GM19351 (cell line): Measurements from ENCODE around the gene PIWIL1.

Source experiments
- ATAC-seq: cut with Tn5 transposase; IDR thresholded peaks from one replicate; pipeline ENCODE4 v1.9.1; 2021; ENCODE audit warnings: mild to moderate bottlenecking, moderate library complexity; ENCODE audit not compliant: unreplicated experiment

Gene PIWIL1

GRCh38 chr12:130336723-130337487, 782 bp upstream of the PIWIL1 start:
- no peak for ATAC-seq

DNA sequence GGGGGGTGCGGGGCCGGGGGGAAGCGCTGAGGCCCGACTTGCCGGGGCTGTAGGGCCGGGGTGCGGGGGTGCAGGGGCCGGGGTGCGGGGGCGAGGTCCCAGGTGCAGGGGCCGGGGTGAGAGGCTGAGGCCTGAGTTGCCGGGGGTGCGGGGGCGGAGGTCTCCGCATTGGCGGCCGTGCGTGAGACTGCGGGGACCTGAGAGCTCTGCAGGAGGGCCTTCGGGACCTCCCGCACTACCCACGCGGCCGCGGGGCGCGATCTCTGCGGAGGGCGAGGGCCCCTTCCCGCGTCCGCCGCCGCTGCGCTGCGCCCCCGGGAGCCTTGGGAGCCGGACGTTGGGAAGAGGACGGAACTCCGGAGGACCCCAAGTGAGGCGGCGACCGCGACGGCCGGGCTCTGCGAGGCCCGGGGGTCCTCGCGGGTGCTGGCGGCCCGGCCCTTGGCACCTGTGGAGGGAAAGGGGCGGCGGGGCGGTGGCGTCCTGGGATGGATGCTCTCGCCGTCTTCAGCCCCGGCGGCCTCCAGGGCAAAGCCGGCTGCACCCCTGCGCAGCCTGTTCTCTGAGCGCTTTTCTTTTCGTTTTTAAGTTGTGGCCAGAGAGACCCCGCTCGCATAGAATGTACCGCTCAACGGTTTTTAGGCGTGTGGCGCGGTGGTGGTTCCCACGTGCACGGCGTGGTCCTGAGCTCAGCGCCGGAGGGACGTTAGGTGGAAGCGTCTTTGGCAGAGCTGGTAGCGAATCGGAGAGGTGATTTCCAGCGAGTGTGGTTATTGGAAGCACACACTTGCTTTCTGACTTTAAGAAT, 1.3 kb downstream of the PIWIL1 start:
- ATAC-seq: no peak

GRCh38 chr12:130339951-130340350, 2.3 kb downstream of the PIWIL1 start:
- no peak for ATAC-seq

- ATAC-seq: no peak
These were observed 4.8 kb downstream of the PIWIL1 start for GRCh38 chr12:130342442-130342841.

DNA sequence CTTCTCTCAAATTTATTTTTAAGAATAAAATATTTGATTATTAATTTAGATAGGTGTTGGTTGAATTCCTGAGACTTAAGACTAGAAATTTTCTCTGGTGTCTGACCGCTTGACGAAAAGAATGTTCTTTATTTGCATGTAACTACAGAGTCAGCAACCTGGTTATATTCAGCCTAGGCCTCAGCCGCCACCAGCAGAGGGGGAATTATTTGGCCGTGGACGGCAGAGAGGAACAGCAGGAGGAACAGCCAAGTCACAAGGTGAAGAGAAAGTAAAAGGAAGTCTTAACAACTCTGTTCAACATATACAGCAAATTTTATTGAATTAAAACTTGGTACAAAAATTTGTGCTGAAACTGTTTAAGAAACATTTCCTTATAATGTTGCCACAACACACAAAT, 5.2 kb downstream of the PIWIL1 start:
- no peak for ATAC-seq

GRCh38 chr12:130344529-130344928, 6.8 kb downstream of the PIWIL1 start:
- ATAC-seq: no peak

- ATAC-seq: no peak
These were observed 7.6 kb downstream of the PIWIL1 start for GRCh38 chr12:130345292-130345691.

- no peak for ATAC-seq
These were observed 9.9 kb downstream of the PIWIL1 start for GRCh38 chr12:130347588-130347987.

DNA sequence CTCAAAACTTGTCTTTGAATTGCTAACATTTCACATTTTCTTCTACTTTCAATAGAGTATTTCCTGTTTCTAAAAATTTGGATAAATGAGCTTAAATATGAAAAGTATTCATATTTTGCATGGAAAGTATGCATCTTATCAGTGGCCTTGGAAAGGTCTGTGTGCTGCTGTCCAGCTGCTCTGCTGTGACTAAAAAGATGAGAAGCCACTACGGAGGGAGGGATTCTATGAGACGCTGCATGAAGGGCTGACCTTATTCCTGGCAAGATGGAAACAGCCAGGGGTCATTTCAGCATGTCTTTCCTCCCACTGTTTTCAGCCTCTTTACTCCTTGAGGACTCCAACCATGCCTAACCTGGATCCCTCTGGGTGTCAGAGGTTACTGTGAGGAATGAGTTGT, 13.0 kb downstream of the PIWIL1 start:
- ATAC-seq: no peak

- ATAC-seq: no peak
These were observed 13.6 kb downstream of the PIWIL1 start for GRCh38 chr12:130351326-130351725.

- no peak for ATAC-seq
These were observed 15.4 kb downstream of the PIWIL1 start for GRCh38 chr12:130353081-130353480.

- ATAC-seq: no peak
These were observed 16.7 kb downstream of the PIWIL1 start for GRCh38 chr12:130354407-130354806.

DNA sequence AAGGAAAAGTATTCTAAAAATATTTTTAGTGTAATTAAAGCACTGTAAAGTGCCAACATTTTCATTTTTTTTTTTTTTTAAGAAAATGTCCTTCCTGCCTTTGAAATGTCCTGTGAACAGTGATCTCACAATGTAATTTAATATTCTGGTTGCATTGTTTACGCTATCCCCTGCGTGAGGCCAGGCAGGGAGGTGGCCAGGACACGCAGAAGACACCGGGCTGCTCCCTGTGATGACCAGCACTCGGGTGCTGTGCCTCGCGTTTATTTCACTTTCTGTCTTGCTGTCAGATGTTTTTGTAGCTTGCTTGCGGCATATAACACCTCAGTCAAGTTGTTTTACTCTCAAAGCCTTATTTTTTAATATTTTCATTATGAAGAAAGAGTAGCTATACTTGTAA, 18.5 kb downstream of the PIWIL1 start:
- no peak for ATAC-seq

- ATAC-seq: no peak
These were observed 19.6 kb downstream of the PIWIL1 start for GRCh38 chr12:130357241-130357640.

DNA sequence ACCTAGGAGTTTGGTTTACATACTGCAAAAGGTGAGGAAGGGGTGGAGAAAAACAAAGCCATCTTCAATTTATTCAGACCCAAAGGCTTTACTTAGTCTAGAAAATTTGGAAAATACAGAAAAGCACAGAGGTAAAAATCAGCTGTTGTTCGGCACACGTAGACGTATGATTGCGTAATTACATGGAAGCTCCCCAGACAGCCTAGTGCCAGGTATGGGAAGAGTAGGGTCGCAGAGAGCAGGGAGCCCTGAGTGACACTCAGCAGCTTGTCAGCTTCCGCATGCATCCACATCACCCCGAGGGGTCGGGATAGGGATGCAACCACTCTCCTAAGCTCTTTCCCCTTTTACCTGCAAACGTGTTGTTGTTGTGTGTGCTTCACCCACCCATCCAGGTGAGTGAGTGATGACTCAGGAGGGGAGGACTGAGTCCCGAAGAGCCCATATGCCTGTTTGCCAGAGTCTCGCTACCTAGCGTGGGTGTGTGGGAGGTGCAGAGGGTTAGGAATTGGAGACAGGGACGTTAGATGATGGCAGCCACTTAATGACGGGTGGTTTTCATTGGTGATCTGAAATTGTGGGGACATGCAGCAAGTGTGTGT, 20.1 kb downstream of the PIWIL1 start:
- no peak for ATAC-seq

DNA sequence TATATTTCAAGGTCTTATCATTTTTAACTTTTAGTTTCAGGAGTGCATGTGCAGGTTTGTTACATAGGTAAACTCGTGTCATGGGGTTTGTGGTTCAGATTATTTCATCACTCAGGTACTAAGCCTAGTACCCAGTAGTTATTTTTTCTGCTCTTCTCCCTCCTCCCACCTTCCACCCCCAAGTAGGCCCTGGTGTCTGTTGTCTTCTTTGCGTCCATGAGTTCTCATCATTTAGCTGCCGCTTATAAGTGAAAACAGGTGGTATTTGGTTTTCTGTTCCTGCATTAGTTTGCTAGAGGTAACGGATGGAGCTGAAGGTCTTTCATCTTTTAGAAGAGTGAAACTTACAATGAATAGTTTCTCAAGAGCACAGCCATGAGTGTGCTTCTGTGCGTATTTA, 24.4 kb downstream of the PIWIL1 start:
- ATAC-seq: no peak

- ATAC-seq: no peak
These were observed 26.9 kb downstream of the PIWIL1 start for GRCh38 chr12:130364578-130364977.

DNA sequence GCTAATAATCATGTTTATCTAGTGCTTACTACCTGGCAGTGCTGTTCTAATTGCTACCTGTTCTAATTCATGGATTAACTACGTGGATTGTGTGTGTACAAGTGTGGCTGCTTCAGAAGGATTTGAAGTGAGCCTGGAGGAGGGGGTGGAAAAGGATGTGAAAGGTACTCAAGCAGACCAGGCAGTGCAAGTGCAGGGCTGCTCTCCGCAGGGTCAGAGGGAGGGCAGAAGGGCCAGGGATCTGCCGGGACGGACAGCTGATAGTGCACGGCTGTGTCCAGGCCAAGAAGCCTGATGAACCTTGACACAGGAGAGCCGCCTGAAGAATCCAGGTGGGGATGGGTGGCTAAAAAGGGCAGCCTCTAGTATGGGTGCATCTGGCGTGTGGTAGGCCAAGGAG, 28.5 kb downstream of the PIWIL1 start:
- no peak for ATAC-seq

DNA sequence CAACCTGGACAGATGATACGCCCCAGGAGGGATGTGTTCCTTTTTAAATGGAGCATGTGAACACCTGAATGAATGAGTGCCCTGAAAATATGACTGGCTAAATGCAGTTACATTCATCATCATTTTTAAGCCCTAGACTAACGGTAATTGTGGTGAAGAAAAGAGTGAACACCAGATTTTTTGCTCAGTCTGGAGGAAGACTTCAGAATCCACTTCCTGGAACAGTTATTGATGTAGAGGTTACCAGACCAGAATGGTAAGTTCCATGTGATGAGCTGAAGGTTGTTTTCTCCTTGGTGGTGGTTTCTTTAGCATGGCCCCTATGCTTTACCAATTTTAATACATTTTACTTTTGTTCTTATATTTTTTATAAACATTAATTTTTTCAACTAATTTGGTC, 29.3 kb downstream of the PIWIL1 start:
- ATAC-seq: no peak

- ATAC-seq: no peak
These were observed 29.8 kb downstream of the PIWIL1 start for GRCh38 chr12:130367523-130367922.

DNA sequence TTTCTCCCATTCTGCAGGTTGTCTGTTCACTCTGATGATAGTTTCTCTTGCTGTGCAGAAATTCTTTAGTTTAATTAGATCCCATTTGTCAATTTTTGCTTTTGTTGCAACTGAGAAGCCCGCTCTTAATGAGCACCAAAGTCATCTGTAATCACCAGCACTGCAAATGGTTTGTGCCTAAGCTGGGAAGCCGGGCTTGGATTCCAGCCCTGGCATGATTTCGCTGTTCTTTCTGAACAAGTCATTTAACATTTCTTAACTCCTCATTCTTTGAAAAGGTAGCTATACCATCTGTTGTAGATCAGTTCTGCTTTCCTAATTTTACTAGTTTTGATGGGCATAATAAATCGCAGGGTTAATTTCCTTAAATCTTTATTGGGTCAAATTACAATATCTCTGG, 32.1 kb downstream of the PIWIL1 start:
- ATAC-seq: no peak

DNA sequence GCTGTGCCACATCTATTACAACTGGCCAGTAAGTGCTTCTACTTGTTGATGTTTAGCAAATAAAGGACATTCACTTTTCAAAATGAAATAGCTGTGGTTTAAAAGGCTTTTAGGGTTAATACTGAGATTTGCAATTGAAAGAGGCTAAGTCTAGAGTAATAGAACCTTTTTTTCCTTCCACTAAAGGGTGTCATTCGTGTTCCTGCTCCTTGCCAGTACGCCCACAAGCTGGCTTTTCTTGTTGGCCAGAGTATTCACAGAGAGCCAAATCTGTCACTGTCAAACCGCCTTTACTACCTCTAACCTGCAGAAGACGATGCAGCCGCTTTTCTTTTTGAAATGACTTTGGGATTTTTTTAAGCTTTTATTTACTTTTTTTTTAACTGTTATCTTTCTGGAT, 33.6 kb downstream of the PIWIL1 start:
- ATAC-seq: no peak
